ENCODE measurements around the gene DIS3L. TPM values are rescaled to one million over a fixed set of nuclear protein-coding genes. Genes with fewer than 3 reads are reported as not detected.
"Not testable (repeated sequence)": the region's sequence is repeated elsewhere in the genome, so short reads cannot be mapped to it uniquely, and the experiment has no call there.

The DIS3L gene
- total RNA-seq, 1 experiment from 2014 or later, result 22.4 TPM

- Histone ChIP-seq H3K4me3 (no peak overlapping the region), H3K27me3 (replicated peaks) (no peaks in the 10 kb centered on the region), H3K27ac (no peak overlapping the region), H3K9me3 (replicated peaks) (no peaks in the 10 kb centered on the region), H3K36me3 (no peaks in the 10 kb centered on the region), H3K4me1 (replicated peaks) (peaks cover 33% of the 10 kb centered on the region)
- DNase-seq (ENCODE audit: low read depth in 1 of 2, low spot score in 2 of 2), result peak; percentile 44 to 48
Observed at GRCh38 chr15:66288551-66289185, 4.7 kb upstream of the DIS3L start.

- Histone ChIP-seq H3K4me3 (no peak overlapping the region), H3K27ac (no peak overlapping the region), H3K4me1 (replicated peaks) (peaks cover 47% of the 10 kb centered on the region), H3K27me3 (replicated peaks) (no peaks in the 10 kb centered on the region), H3K9me3 (replicated peaks) (no peaks in the 10 kb centered on the region), H3K36me3 (no peaks in the 10 kb centered on the region)
- DNase-seq (ENCODE audit: low read depth in 1 of 2, low spot score in 2 of 2), result no peak
Observed at GRCh38 chr15:66290007-66290406, 3.4 kb upstream of the DIS3L start.

GRCh38 chr15:66290518-66290917 lies 2.9 kb upstream of the DIS3L start:
- Histone ChIP-seq H3K36me3 (no peaks in the 10 kb centered on the region), H3K4me3 (no peak overlapping the region), H3K27ac (no peak overlapping the region), H3K9me3 (replicated peaks) (no peaks in the 10 kb centered on the region), H3K4me1 (replicated peaks) (peaks cover 52% of the 10 kb centered on the region), H3K27me3 (replicated peaks) (no peaks in the 10 kb centered on the region)
- no peak for DNase-seq (ENCODE audit: low read depth in 1 of 2, low spot score in 2 of 2)

- H3K36me3 ChIP-seq, result peaks cover 7% of the 10 kb centered on the region
- H3K9me3 ChIP-seq (replicated peaks), result no peaks in the 10 kb centered on the region
- no peaks in the 10 kb centered on the region for H3K27me3 ChIP-seq (replicated peaks)
- no peak overlapping the region for H3K27ac ChIP-seq
- no peak for DNase-seq (ENCODE audit: low read depth in 1 of 2, low spot score in 2 of 2)
- peaks cover 58% of the 10 kb centered on the region for H3K4me1 ChIP-seq (replicated peaks)
- no peak overlapping the region for H3K4me3 ChIP-seq
Observed at GRCh38 chr15:66291816-66292570, 1.4 kb upstream of the DIS3L start.

DNA sequence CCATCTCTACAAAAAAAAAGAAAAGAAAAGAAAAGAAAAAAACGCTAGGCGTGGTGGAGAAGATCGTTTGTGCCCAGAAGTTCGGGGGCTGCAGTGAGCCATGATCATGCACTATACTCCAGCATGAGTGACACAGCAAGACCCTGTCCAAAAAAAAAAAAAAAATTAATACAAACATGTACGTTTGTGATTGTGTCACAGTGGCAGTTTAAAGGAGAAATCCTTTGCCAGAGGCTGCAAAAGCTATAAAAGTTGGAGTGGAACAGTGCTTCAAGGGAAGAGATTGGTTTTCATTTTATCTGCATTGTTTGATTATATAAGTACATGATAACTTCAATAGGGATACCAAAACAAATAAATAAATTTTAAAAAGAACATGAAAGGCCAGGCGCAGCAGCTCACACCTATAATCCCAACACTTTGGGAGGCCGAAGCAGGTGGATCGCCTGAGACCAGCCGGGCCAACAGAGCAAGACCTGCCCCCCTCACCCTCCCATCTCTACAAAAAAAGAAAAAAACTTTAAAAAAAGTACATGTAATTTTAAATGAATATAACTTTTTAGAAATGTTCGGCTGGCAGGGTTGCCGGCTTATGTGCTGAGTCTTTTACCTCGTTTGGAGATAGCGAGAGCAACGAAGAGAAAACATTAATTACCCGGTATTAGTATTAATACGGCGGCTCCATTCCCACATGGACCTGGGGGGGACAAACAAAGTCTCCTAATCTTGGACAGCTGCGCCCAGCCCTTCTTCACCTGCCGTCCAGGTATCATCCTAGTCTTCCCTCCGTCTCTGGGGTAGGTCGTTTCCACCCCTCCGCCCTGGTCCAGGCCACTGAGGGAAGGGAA lies 573 bp upstream of the DIS3L start:
- H3K36me3 ChIP-seq, result peaks cover 9% of the 10 kb centered on the region
- peak overlapping the region; percentile 85 for H3K27ac ChIP-seq
- H3K4me3 ChIP-seq, result peak overlapping the region; percentile 67
- H3K9me3 ChIP-seq (replicated peaks), result no peaks in the 10 kb centered on the region
- no peak for DNase-seq (ENCODE audit: low read depth in 1 of 2, low spot score in 2 of 2)
- H3K27me3 ChIP-seq (replicated peaks), result no peaks in the 10 kb centered on the region
- peaks cover 60% of the 10 kb centered on the region for H3K4me1 ChIP-seq (replicated peaks)

DNA sequence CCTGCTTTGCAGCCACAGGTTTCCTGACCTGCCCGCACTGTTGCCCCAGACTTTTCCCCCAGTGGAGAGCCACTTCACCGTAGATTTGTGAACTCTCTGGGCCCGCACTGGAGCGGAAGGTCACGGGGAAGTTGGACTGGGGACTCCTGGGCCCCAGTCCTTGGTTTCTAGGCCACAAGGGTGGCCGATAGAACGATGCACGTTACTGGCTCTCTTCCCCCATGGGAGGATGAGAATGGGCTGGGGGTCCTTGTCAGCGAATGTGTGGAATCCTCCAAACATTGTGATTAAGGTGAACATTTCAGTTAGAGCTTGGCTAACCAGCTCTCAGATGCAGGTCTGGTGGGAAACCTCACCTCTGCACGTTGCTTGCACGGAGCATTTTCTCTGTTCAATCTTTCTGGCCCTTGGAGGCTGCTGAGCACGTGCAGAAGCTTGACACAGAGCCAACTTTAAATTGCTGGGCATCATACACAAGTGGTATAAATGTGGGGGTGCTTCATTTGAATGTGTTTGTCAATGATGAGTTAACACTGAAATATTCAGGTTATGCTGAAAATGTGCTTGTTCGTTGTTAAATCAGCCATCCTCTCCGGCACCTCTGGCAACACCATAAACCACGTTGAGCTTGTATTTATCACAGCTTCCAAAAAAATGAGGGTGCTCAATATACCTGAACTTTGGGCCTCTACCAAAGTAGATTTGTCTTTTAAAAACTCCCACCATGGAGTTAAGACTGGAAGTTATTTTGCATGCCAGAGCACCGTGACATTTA lies 976 bp downstream of the DIS3L start:
- H3K4me1 ChIP-seq (replicated peaks), result peaks cover 60% of the 10 kb centered on the region
- peak overlapping the region; percentile 85 for H3K27ac ChIP-seq
- peaks cover 9% of the 10 kb centered on the region for H3K36me3 ChIP-seq
- H3K4me3 ChIP-seq, result peak overlapping the region; percentile 67
- DNase-seq (ENCODE audit: low read depth in 1 of 2, low spot score in 2 of 2), result peak; percentile 78 to 85
- no peaks in the 10 kb centered on the region for H3K27me3 ChIP-seq (replicated peaks)
- H3K9me3 ChIP-seq (replicated peaks), result no peaks in the 10 kb centered on the region

DNA sequence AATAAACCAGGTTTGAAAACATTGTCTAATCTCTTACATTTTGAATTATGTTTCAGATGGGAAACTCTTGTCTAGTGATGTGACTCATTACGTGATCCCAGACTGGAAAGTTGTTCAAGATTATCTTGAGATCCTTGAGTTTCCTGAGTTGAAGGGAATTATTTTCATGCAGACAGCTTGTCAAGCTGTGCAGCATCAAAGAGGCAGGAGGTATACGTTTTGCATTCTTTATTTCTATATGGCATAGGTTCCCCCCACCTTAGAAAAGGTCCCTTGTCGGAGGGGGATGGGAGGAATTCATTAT lies 1.5 kb downstream of the DIS3L start:
- peaks cover 9% of the 10 kb centered on the region for H3K36me3 ChIP-seq
- no peaks in the 10 kb centered on the region for H3K27me3 ChIP-seq (replicated peaks)
- no peaks in the 10 kb centered on the region for H3K9me3 ChIP-seq (replicated peaks)
- H3K4me1 ChIP-seq (replicated peaks), result peaks cover 66% of the 10 kb centered on the region
- peak overlapping the region; percentile 67 for H3K4me3 ChIP-seq
- H3K27ac ChIP-seq, result peak overlapping the region; percentile 85
- DNase-seq (ENCODE audit: low read depth in 1 of 2, low spot score in 2 of 2), result no peak

DNA sequence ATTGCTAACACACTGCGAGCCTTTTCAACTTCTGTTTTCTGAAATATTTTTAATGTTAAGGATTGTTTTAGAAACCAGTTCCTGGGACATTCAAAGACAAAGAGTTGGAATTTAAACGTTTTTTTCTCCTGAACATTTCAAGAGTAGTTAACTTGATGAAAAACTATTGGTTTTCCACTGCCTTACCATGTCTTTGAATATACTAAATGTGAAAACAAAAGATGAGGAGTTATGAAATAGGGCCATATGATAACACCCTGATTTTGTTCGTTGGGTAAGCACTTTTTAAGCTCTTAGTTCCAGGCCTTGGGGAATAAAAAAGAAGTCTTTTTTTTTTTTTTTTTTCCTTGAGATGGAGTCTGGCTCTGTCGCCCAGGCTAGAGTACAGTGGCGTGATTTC lies 2.8 kb downstream of the DIS3L start:
- no peak for DNase-seq (ENCODE audit: low read depth in 1 of 2, low spot score in 2 of 2)
- Histone ChIP-seq H3K9me3 (replicated peaks) (no peaks in the 10 kb centered on the region), H3K36me3 (peaks cover 9% of the 10 kb centered on the region), H3K27me3 (replicated peaks) (no peaks in the 10 kb centered on the region), H3K4me3 (no peak overlapping the region), H3K4me1 (replicated peaks) (peaks cover 69% of the 10 kb centered on the region), H3K27ac (no peak overlapping the region)

GRCh38 chr15:66298803-66299251 lies 5.5 kb downstream of the DIS3L start:
- no peaks in the 10 kb centered on the region for H3K27me3 ChIP-seq (replicated peaks)
- peak; percentile 93 to 94 for DNase-seq (ENCODE audit: low read depth in 1 of 2, low spot score in 2 of 2)
- H3K27ac ChIP-seq, result peak overlapping the region; percentile 41
- no peaks in the 10 kb centered on the region for H3K9me3 ChIP-seq (replicated peaks)
- no peak overlapping the region for H3K4me3 ChIP-seq
- H3K36me3 ChIP-seq, result peaks cover 9% of the 10 kb centered on the region
- peaks cover 65% of the 10 kb centered on the region for H3K4me1 ChIP-seq (replicated peaks)

DNA sequence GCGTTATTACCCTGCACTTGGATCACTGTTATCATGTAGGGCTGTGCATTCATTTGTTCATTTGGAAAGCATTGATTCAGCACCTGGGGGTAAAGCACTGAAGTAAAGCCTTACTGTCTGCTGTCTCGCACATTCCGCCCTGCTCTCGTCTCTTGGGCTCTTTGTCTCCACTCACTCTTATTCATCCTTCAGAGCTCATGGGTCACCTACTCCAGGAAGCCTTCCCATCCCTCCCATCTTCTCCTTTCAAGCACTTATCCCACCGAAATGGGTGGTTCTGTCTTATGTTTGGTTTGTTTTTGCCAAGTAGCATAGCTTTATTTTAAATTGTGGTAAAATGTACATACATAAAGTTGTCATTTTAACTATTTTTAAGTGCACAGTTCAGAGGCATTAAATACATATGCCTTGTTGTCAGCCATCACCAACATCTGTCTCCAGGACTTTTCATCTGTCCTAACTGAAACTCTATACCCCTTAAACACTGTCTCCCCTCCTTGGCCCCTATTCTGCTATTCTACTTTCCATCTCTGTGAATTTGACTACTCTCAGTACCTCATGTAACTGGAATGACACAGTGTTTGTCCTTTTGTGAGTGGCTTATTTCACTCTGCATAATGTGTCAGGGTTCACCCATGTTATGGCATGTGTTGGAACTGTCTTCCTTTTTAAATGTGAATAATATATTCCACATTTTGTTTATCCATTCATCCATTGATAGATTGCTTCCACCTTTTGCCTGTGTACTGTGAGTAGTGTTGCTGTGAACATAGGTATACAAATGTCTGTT lies 9.3 kb downstream of the DIS3L start:
- Histone ChIP-seq H3K27ac (no peak overlapping the region), H3K4me3 (no peak overlapping the region), H3K4me1 (replicated peaks) (peaks cover 47% of the 10 kb centered on the region), H3K36me3 (peaks cover 10% of the 10 kb centered on the region), H3K9me3 (replicated peaks) (no peaks in the 10 kb centered on the region), H3K27me3 (replicated peaks) (no peaks in the 10 kb centered on the region)
- DNase-seq (ENCODE audit: low read depth in 1 of 2, low spot score in 2 of 2), result no peak

DNA sequence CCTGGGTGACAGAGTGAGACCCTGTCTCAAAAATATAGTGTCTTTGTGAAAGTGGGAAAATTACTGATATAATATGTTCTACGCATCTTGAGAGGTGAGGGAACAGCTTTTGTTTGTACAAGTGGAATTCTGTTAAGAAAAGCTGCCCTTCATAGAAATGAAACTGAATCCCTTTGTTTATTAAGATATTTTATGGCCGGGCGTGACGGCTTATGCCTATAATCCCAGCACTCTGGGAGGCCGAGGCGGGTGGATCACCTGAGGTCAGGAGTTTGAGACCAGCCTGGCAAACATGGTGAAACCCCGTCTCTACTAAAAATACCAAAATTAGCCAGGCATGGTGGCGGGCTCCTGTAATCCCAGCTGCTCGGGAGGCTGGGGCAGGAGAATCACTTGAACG lies 11.1 kb downstream of the DIS3L start:
- not testable (repeated sequence) for H3K27ac ChIP-seq; H3K9me3 ChIP-seq (replicated peaks); H3K27me3 ChIP-seq (replicated peaks); H3K4me3 ChIP-seq
- Histone ChIP-seq H3K36me3 (peaks cover 25% of the 10 kb centered on the region), H3K4me1 (replicated peaks) (peaks cover 29% of the 10 kb centered on the region)
- DNase-seq (ENCODE audit: low read depth in 1 of 2, low spot score in 2 of 2), result peak in 1 of 2 experiments; percentile 31

- no peak for DNase-seq (ENCODE audit: low read depth in 1 of 2, low spot score in 2 of 2)
- H3K27ac ChIP-seq, result no peak overlapping the region
- peaks cover 22% of the 10 kb centered on the region for H3K4me1 ChIP-seq (replicated peaks)
- no peaks in the 10 kb centered on the region for H3K27me3 ChIP-seq (replicated peaks)
- H3K4me3 ChIP-seq, result no peak overlapping the region
- no peaks in the 10 kb centered on the region for H3K9me3 ChIP-seq (replicated peaks)
- peaks cover 38% of the 10 kb centered on the region for H3K36me3 ChIP-seq
Observed at GRCh38 chr15:66306381-66306780, 13.0 kb downstream of the DIS3L start.

DNA sequence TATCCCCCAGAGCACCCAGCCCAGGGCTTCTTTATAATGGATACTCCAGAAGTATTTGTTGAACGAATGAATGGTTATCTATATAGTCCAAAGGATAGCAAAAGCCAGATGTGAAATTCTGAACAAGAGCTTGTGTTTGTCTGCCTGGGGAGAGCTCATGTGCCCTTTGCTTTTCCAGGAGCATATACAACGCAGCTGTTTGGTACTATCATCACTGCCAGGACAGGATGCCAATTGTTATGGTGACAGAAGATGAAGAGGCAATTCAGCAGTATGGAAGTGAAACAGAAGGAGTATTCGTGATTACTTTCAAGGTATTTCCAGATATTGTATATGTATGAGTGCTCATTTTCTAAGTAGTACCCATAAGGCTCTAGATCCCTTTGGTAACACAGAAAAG lies 15.2 kb downstream of the DIS3L start:
- peaks cover 11% of the 10 kb centered on the region for H3K4me1 ChIP-seq (replicated peaks)
- peaks cover 57% of the 10 kb centered on the region for H3K36me3 ChIP-seq
- no peak for DNase-seq (ENCODE audit: low read depth in 1 of 2, low spot score in 2 of 2)
- H3K9me3 ChIP-seq (replicated peaks), result no peaks in the 10 kb centered on the region
- H3K4me3 ChIP-seq, result no peak overlapping the region
- H3K27me3 ChIP-seq (replicated peaks), result no peaks in the 10 kb centered on the region
- H3K27ac ChIP-seq, result no peak overlapping the region

Measured in SJSA1 (cell line).